PC-3 (cell line): ENCODE data around the gene ZNF160.

Experiments
- CTCF ChIP-seq: fragments of 300-600 bp; sonication (generic); conservative IDR thresholded peaks from 2 replicates; pipeline ENCODE4 v1.5.1; 2017; ENCODE audit warnings: antibody characterized with exemption, low read depth, mild to moderate bottlenecking, low read length
- EZH2 ChIP-seq: fragments of 300-600 bp; sonication (generic); IDR thresholded peaks from one replicate; pipeline ENCODE4 v1.6.1; 2017; ENCODE audit warnings: antibody characterized with exemption, mild to moderate bottlenecking, low read length; ENCODE audit not compliant: unreplicated experiment

- TF ChIP-seq CTCF (no peak), EZH2 (no peak)
Observed at GRCh38 chr19:53102756-53103233, 427 bp downstream of the ZNF160 start.
